ENCODE data around the gene SPATA31C1.
"Not testable (repeated sequence)": the region's sequence is repeated elsewhere in the genome, so short reads cannot be mapped to it uniquely, and the experiment has no call there.

Gene SPATA31C1

GRCh38 chr9:87917662-87918061, at the start of gene SPATA31C1:
TSS of gene SPATA31C1 (plus strand) at chr9:87917962.
- not testable (repeated sequence) for DNase-seq (ENCODE audit: low spot score)

GRCh38 chr9:87868175-87868574, 49.6 kb upstream of the SPATA31C1 start:
- no peak for DNase-seq (ENCODE audit: low spot score)

- no peak for DNase-seq (ENCODE audit: low spot score)
These were observed 49.1 kb upstream of the SPATA31C1 start for GRCh38 chr9:87868635-87869034.

GRCh38 chr9:87869082-87869481, 48.7 kb upstream of the SPATA31C1 start:
- no peak for DNase-seq (ENCODE audit: low spot score)

GRCh38 chr9:87871425-87872078, 46.2 kb upstream of the SPATA31C1 start:
- no peak for DNase-seq (ENCODE audit: low spot score)

- no peak for DNase-seq (ENCODE audit: low spot score)
These were observed 45.6 kb upstream of the SPATA31C1 start for GRCh38 chr9:87872079-87872624.

- DNase-seq (ENCODE audit: low spot score) = no peak
These were observed 44.0 kb upstream of the SPATA31C1 start for GRCh38 chr9:87873607-87874303.

GRCh38 chr9:87874304-87874623, 43.5 kb upstream of the SPATA31C1 start:
- DNase-seq (ENCODE audit: low spot score) = no peak

GRCh38 chr9:87875060-87875459, 42.7 kb upstream of the SPATA31C1 start:
- no peak for DNase-seq (ENCODE audit: low spot score)

GRCh38 chr9:87875831-87876545, 41.8 kb upstream of the SPATA31C1 start:
- no peak for DNase-seq (ENCODE audit: low spot score)

GRCh38 chr9:87876708-87877107, 41.1 kb upstream of the SPATA31C1 start:
- DNase-seq (ENCODE audit: low spot score) = no peak

GRCh38 chr9:87878989-87879511, 38.7 kb upstream of the SPATA31C1 start:
- no peak for DNase-seq (ENCODE audit: low spot score)

- no peak for DNase-seq (ENCODE audit: low spot score)
These were observed 37.6 kb upstream of the SPATA31C1 start for GRCh38 chr9:87880116-87880515.

- no peak for DNase-seq (ENCODE audit: low spot score)
These were observed 37.1 kb upstream of the SPATA31C1 start for GRCh38 chr9:87880683-87881082.

GRCh38 chr9:87882627-87883026, 35.1 kb upstream of the SPATA31C1 start, which contains the start of gene SPATA31E1:
TSS of gene SPATA31E1 (plus strand) at chr9:87882877. CDS start at chr9:87882892, 15 bp downstream.
- no peak for DNase-seq (ENCODE audit: low spot score)

GRCh38 chr9:87883274-87883673, 34.5 kb upstream of the SPATA31C1 start:
- no peak for DNase-seq (ENCODE audit: low spot score)

- DNase-seq (ENCODE audit: low spot score) = no peak
These were observed 33.8 kb upstream of the SPATA31C1 start for GRCh38 chr9:87883990-87884389.

- no peak for DNase-seq (ENCODE audit: low spot score)
These were observed 32.9 kb upstream of the SPATA31C1 start for GRCh38 chr9:87884578-87885459.

- no peak for DNase-seq (ENCODE audit: low spot score)
These were observed 32.1 kb upstream of the SPATA31C1 start for GRCh38 chr9:87885484-87886189.

- no peak for DNase-seq (ENCODE audit: low spot score)
These were observed 31.4 kb upstream of the SPATA31C1 start for GRCh38 chr9:87886210-87886932.
